A549 (cell line): ENCODE measurements around the gene SCART1. TPM values are rescaled to one million over a fixed set of nuclear protein-coding genes. Genes with fewer than 3 reads are reported as not detected.
"Not testable (repeated sequence)": the region's sequence is repeated elsewhere in the genome, so short reads cannot be mapped to it uniquely, and the experiment has no call there.

Experiments used
- ATAC-seq, 2 experiments: fragments of 200-7000 bp in 1 of 2; fragments of >200 bp in 1 of 2; cut with Nextera tagmentation in 1 of 2; cut with Tn5 transposase in 1 of 2; 3 replicates each; pipeline versions ENCODE4 v1.8.0 to v1.9.1; 2018 to 2020; ENCODE audit warnings: mild to moderate bottlenecking in 1 of 2, moderate library complexity in 1 of 2
- CTCF ChIA-PET: fragments of 300-600 bp; sonication (Branson Sonifier 250); formaldehyde crosslinking; extraction: SDS; loops from one replicate; lab custom pipeline; 2021; ENCODE audit warnings: antibody characterized with exemption, inconsistent platforms; lab: Yijun Ruan, JAX
- POLR2A ChIA-PET: fragments of 350-600 bp; formaldehyde crosslinking; extraction: SDS; loops from one replicate; lab custom pipeline; 2021; ENCODE audit warnings: antibody characterized with exemption, inconsistent platforms; lab: Yijun Ruan, JAX
- DNase-seq, 2 experiments: peaks; one replicate each; pipeline versions ENCODE4 v3.0.0 to v3.0.0-alpha.2; 2011 to 2016; ENCODE audit warnings: low read depth in 1 of 2, low spot score in 1 of 2
- FAIRE-seq: peaks from 2 replicates; lab custom pipeline; 2011; peaks lifted over from hg19 to GRCh38; lab: Jason Lieb, UNC
- H3K27ac ChIP-seq, 2 experiments: fragments of >200 bp; sonication (Bioruptor Twin); formaldehyde crosslinking; 3 replicates each; pipeline ENCODE4 v1.5.1; 2016 to 2017
- H3K4me1 ChIP-seq: fragments of >200 bp; sonication (Bioruptor Twin); formaldehyde crosslinking; 3 replicates; pipeline ENCODE4 v1.6.1; 2016
- H3K4me2 ChIP-seq: fragments of >200 bp; sonication (Bioruptor Twin); formaldehyde crosslinking; 3 replicates; pipeline ENCODE4 v1.6.1; 2016
- H3K4me3 ChIP-seq: fragments of >200 bp; sonication (Bioruptor Twin); formaldehyde crosslinking; 3 replicates; pipeline ENCODE4 v1.5.1; 2016
- H3K9me3 ChIP-seq: fragments of >200 bp; sonication (Bioruptor Twin); formaldehyde crosslinking; 3 replicates; pipeline ENCODE4 v1.6.1; 2016
- BCL3 ChIP-seq: fragments of >200 bp; sonication (Bioruptor Twin); formaldehyde crosslinking; IDR thresholded peaks from 3 replicates; pipeline ENCODE4 v1.6.1; 2016
- CBX2 ChIP-seq: fragments of 200-600 bp; sonication (generic); IDR thresholded peaks from 2 replicates; pipeline ENCODE4 v1.6.1; 2016; ENCODE audit warnings: low read depth, mild to moderate bottlenecking, borderline replicate concordance
- CBX8 ChIP-seq: fragments of 200-600 bp; sonication (generic); IDR thresholded peaks from 2 replicates; pipeline ENCODE4 v1.6.1; 2016
- CEBPB ChIP-seq, 2 experiments: fragments of >200 bp in 1 of 2; sonication (Bioruptor Twin) in 1 of 2; formaldehyde crosslinking in 1 of 2; IDR thresholded peaks; 2 replicates each; pipeline ENCODE4 v1.6.1; 2012 to 2016
- EHMT2 ChIP-seq: fragments of 200-600 bp; sonication (generic); IDR thresholded peaks from 2 replicates; pipeline ENCODE4 v1.6.1; 2016; ENCODE audit warnings: antibody characterized with exemption, low read depth, mild to moderate bottlenecking, moderate library complexity
- ESRRA ChIP-seq: fragments of 150-350 bp; IDR thresholded peaks from 2 replicates; pipeline ENCODE4 v1.6.1; 2014; ENCODE audit warnings: mild to moderate bottlenecking, low read length, borderline replicate concordance
- HDAC2 ChIP-seq: fragments of 200-600 bp; sonication (generic); IDR thresholded peaks from 2 replicates; pipeline ENCODE4 v1.6.1; 2016
- HES2 ChIP-seq: fragments of >200 bp; sonication (Bioruptor Twin); formaldehyde crosslinking; IDR thresholded peaks from 2 replicates; pipeline ENCODE4 v1.6.1; 2016
- HEYL ChIP-seq: fragments of 250-450 bp; sonication (Bioruptor Pico); IDR thresholded peaks from 2 replicates; pipeline ENCODE4 v1.8.0; 2021; ENCODE audit warnings: mild to moderate bottlenecking, moderate library complexity
- HMGXB4 ChIP-seq: fragments of 250-450 bp; sonication (Bioruptor Pico); IDR thresholded peaks from 2 replicates; pipeline ENCODE4 v1.5.0; 2021; ENCODE audit warnings: mild to moderate bottlenecking, moderate library complexity, borderline replicate concordance
- HOXA7 ChIP-seq: fragments of 250-450 bp; sonication (Bioruptor Pico); IDR thresholded peaks from 2 replicates; pipeline ENCODE4 v1.5.0; 2020; ENCODE audit warnings: mild to moderate bottlenecking, moderate library complexity
- HOXB5 ChIP-seq: fragments of 250-450 bp; sonication (Bioruptor Pico); IDR thresholded peaks from 2 replicates; pipeline ENCODE4 v1.5.0; 2020; ENCODE audit warnings: mild to moderate bottlenecking, moderate library complexity
- JUNB ChIP-seq: fragments of >200 bp; sonication (Bioruptor Twin); formaldehyde crosslinking; IDR thresholded peaks from 2 replicates; pipeline ENCODE4 v1.6.1; 2016
- MYC ChIP-seq: IDR thresholded peaks from 2 replicates; pipeline ENCODE4 v1.6.1; 2012; ENCODE audit warnings: mild to moderate bottlenecking, inconsistent platforms, low read length, improper control_type of control experiment, borderline replicate concordance
- RARB ChIP-seq: fragments of 250-450 bp; sonication (Bioruptor Pico); IDR thresholded peaks from 2 replicates; pipeline ENCODE4 v1.8.0; 2021; ENCODE audit warnings: mild to moderate bottlenecking, moderate library complexity
- RNF2 ChIP-seq: fragments of 200-600 bp; sonication (generic); IDR thresholded peaks from 2 replicates; pipeline ENCODE4 v1.6.1; 2016; ENCODE audit warnings: low read depth, mild to moderate bottlenecking, antibody characterized with exemption, moderate library complexity, borderline replicate concordance
- SREBF2 ChIP-seq: fragments of 450-650 bp; IDR thresholded peaks from 2 replicates; pipeline ENCODE4 v1.6.1; 2014; ENCODE audit warnings: mild to moderate bottlenecking, moderate library complexity
- TFCP2L1 ChIP-seq: fragments of 250-450 bp; sonication (Bioruptor Pico); IDR thresholded peaks from 2 replicates; pipeline ENCODE4 v1.5.0; 2021; ENCODE audit warnings: mild to moderate bottlenecking
- TP53 ChIP-seq: fragments of 250-450 bp; sonication (Bioruptor Pico); IDR thresholded peaks from 2 replicates; pipeline ENCODE4 v1.5.0; 2021; ENCODE audit warnings: mild to moderate bottlenecking, moderate library complexity
- ZC3H11A ChIP-seq: fragments of 450-650 bp; IDR thresholded peaks from 2 replicates; pipeline ENCODE4 v1.6.1; 2014; ENCODE audit warnings: antibody characterized with exemption, mild to moderate bottlenecking
- ZNF302 ChIP-seq: fragments of 250-450 bp; sonication (Bioruptor Pico); IDR thresholded peaks from 2 replicates; pipeline ENCODE4 v1.9.0; 2021; ENCODE audit warnings: inconsistent platforms, mild to moderate bottlenecking, moderate library complexity
- ZSCAN20 ChIP-seq: fragments of 250-450 bp; sonication (Bioruptor Pico); IDR thresholded peaks from 2 replicates; pipeline ENCODE4 v1.8.0; 2022; ENCODE audit warnings: mild to moderate bottlenecking, moderate library complexity
- WGBS: methylation state at CpG from one replicate; pipeline ENCODE4 v1.1.6; 2017; ENCODE audit errors: missing lambda C conversion rate; 5-methylcytosine and 5-hydroxymethylcytosine counted together
- polyA plus RNA-seq, 4 experiments: library from polyadenylated mRNA; depleted of rRNA in 3 of 4; stranded (reverse); fragments of >200 nt; fragmentation: RNase III in 1 of 4; extraction: RNeasy Plus Mini Kit Qiagen cat#74134 plus additional on column Dnase treatment in 1 of 4; gene quantifications; 2 replicates in 3 of 4; 3 replicates in 1 of 4; pipeline ENCODE4 v1.2.3, GENCODE V29; 2011 to 2017
- TF ChIP-seq, protein P1 (sequence below): fragments of 200-600 bp; sonication (generic); IDR thresholded peaks from 2 replicates; pipeline ENCODE4 v1.6.1; 2016; ENCODE audit warnings: antibody characterized with exemption, mild to moderate bottlenecking, moderate library complexity
- TF ChIP-seq, protein P2 (sequence below): IDR thresholded peaks from 2 replicates; pipeline ENCODE4 v1.6.1; 2012

SCART1 gene
- polyA plus RNA-seq, 2 of the 4 experiments (the other 2 are of a cell fraction), result 0.37 to 0.96 TPM

DNA sequence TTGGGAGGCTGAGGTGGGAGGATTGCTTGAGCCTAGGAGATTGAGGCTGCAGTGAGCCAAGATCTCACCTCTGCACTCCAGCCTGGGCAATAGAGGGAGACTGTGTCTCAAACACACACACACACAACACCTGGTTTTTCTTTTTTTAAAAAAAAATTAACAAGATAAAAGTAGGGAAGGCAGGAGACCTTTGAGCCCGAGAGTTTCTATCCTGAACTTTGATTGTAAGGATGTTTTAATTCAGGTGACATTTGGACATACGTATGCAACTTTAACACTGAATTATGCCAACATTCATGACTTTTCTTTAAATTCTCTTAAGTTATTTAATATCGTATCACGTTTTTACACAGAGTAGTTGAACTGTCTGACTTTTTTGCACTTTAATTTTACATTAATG is 61.7 kb downstream of the SCART1 start:
- ChIA-PET CTCF (no interaction called here), POLR2A (no interaction called here)
- no peak for DNase-seq
- WGBS, result 37% methylated on average over 4 of the region's 4 CpGs
- TF ChIP-seq CBX8 (no peak), ZSCAN20 (CRISPR knock-in tag) (no peak), HES2 (no peak), HOXA7 (CRISPR knock-in tag) (no peak), RNF2 (no peak), ZC3H11A (no peak), EHMT2 (no peak), ZNF302 (CRISPR knock-in tag) (no peak), MYC (no peak), TFCP2L1 (no peak), JUNB (no peak), HEYL (CRISPR knock-in tag) (no peak), HMGXB4 (CRISPR knock-in tag) (no peak), RARB (CRISPR knock-in tag) (no peak), ESRRA (no peak), CEBPB (IDR thresholded peaks at IDR 0.05) (no peak), HOXB5 (CRISPR knock-in tag) (no peak)
- TF ChIP-seq, protein P1, sequence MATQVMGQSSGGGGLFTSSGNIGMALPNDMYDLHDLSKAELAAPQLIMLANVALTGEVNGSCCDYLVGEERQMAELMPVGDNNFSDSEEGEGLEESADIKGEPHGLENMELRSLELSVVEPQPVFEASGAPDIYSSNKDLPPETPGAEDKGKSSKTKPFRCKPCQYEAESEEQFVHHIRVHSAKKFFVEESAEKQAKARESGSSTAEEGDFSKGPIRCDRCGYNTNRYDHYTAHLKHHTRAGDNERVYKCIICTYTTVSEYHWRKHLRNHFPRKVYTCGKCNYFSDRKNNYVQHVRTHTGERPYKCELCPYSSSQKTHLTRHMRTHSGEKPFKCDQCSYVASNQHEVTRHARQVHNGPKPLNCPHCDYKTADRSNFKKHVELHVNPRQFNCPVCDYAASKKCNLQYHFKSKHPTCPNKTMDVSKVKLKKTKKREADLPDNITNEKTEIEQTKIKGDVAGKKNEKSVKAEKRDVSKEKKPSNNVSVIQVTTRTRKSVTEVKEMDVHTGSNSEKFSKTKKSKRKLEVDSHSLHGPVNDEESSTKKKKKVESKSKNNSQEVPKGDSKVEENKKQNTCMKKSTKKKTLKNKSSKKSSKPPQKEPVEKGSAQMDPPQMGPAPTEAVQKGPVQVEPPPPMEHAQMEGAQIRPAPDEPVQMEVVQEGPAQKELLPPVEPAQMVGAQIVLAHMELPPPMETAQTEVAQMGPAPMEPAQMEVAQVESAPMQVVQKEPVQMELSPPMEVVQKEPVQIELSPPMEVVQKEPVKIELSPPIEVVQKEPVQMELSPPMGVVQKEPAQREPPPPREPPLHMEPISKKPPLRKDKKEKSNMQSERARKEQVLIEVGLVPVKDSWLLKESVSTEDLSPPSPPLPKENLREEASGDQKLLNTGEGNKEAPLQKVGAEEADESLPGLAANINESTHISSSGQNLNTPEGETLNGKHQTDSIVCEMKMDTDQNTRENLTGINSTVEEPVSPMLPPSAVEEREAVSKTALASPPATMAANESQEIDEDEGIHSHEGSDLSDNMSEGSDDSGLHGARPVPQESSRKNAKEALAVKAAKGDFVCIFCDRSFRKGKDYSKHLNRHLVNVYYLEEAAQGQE, result no peak
- TF ChIP-seq, protein P2, sequence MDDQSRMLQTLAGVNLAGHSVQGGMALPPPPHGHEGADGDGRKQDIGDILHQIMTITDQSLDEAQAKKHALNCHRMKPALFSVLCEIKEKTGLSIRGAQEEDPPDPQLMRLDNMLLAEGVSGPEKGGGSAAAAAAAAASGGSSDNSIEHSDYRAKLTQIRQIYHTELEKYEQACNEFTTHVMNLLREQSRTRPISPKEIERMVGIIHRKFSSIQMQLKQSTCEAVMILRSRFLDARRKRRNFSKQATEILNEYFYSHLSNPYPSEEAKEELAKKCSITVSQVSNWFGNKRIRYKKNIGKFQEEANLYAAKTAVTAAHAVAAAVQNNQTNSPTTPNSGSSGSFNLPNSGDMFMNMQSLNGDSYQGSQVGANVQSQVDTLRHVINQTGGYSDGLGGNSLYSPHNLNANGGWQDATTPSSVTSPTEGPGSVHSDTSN, result no peak
- Histone ChIP-seq H3K4me1 (no peaks in the 10 kb centered on the region), H3K27ac (no peak overlapping the region), H3K4me2 (no peak overlapping the region), H3K4me3 (no peak overlapping the region), H3K9me3 (peaks cover 15% of the 10 kb centered on the region; the same call in 2 of the 3 replicates)
- FAIRE-seq, result no peak
- ATAC-seq, result no peak

GRCh38 chr10:133516057-133516456 is 62.3 kb downstream of the SCART1 start:
- Histone ChIP-seq H3K27ac (no peak overlapping the region), H3K9me3 (peaks cover 17% of the 10 kb centered on the region), H3K4me1 (0 out of 3 replicates have a peak, but pooled peaks cover 3% of the 10 kb centered on the region), H3K4me3 (no peak overlapping the region), H3K4me2 (no peak overlapping the region)
- FAIRE-seq, result peak; percentile 23
- DNase-seq, result no peak
- WGBS, result 16% methylated on average over 4 of the region's 4 CpGs
- TF ChIP-seq, protein P1, result no peak
- no peak for TF ChIP-seq SREBF2
- TF ChIP-seq HDAC2, result no peak
- TF ChIP-seq TP53 (CRISPR knock-in tag), result no peak
- TF ChIP-seq CBX2, result no peak
- no peak for TF ChIP-seq RNF2
- TF ChIP-seq BCL3, result no peak
- CTCF ChIA-PET, result interaction anchor here (0.7 kb wide), 1 partner anchor 187 kb away, joined by 3 read pairs; no protein-coding TSS in a partner anchor
- POLR2A ChIA-PET, result no interaction called here
- ATAC-seq, result no peak

DNA sequence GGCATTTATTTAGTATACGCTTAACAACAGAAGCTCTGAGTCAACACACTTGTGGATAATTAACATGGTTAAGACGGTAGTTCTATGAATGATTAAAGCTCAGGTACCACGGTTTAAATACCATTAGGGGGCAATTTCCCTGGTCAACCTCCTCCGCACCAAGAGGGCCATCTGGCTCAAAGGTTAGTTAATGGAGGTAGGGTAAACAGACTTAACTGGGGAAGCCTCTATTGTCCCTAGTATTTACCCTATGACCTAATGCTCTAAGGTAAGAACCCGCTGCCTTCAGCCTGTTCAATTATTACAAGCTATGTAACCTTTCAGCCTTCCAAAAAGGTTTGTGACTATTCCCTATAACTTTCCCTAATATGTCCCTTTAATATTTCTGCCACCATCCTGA is 64.8 kb downstream of the SCART1 start:
- H3K9me3 ChIP-seq, result peaks cover 37% of the 10 kb centered on the region
- H3K27ac ChIP-seq, POLR2A ChIA-PET, FAIRE-seq, DNase-seq, H3K4me3 ChIP-seq, ATAC-seq, H3K4me1 ChIP-seq, H3K4me2 ChIP-seq: not testable (repeated sequence)
- CTCF ChIA-PET, result interaction anchor here (0.6 to 2.5 kb wide), 5 partner anchors 9 to 189 kb away, joined by 3 to 10 read pairs (median 5); partner anchors contain the start of gene CALY
- 39% methylated on average over 5 of the region's 5 CpGs for WGBS
